HG03039 (cell line): ENCODE results near the gene PABPN1L.

ENCODE experiments used
- ATAC-seq: cut with Tn5 transposase; IDR thresholded peaks from one replicate; pipeline ENCODE4 v1.9.1; 2021; ENCODE audit warnings: mild to moderate bottlenecking, moderate library complexity; ENCODE audit not compliant: unreplicated experiment

PABPN1L gene

DNA sequence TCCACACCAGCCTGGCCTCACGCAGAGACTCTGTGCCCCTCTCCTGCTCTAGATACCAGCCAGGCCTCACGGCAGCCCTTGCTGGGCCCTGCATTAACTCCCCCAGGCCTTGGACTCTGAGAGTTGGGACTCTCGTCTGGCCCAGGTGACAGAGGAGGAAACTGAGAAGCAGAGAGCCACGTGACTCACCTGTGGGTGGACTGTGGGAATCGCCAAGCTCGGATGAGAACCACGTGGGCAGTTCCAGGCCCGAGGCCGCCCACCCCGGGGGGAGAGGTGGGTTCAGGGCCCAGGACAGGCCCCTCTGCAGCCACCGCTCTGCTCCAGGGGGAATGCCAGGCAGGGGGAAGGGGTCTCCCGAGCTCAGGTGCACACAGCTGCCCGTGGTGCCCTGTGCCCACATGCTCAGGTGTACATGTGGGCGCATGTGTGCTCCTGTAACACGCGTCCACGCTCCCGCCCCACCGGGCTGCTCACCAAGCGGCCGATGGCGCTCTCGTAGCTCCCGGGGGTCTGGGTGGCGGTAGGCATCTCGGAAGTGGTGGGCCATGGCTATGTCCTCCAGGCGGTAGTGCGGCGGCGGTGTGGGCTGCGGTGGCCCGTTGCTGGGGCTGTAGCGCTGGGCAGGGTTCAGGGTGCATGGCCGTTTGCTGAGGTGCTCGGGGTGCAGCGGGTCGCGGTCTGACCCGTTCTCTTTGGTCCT is 18.3 kb upstream of the PABPN1L start:
- no peak for ATAC-seq

GRCh38 chr16:88883946-88884345 is 17.5 kb upstream of the PABPN1L start:
- no peak for ATAC-seq

DNA sequence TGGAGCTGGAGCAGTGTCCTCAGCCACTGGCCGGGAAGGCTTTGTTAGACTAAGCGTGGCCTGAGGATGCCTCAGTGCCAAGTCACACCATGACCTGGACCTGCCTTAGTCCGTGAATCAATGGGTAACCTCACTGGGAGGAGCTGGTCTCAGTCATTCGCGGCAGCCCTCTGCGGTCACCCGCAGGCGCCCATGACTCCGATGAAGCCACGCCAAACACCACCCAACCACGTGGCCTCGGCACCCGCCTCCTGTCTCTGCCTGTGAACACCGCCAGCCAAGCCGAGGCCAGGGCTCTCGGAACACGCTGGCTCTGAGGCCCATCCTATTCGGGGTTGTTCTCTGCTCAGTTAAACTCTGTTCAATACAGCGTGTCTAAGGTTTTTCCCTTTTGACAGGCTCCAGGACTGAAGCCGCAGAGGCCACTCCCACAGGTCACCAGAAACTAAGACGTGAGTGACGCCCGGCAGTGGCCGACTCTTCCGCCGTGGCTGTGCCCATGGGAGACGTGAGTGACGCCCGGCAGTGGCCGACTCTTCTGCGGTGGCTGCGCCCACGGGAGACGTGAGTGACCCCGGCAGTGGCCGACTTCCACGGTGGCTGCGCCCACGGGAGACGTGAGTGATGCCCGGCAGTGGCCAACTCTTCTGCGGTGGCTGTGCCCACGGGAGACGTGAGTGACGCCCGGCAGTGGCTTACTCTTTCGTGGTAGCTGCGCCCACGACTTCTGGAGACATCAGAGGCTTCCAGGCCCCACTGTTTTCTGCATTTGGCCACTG is 16.8 kb upstream of the PABPN1L start:
- ATAC-seq = no peak

- ATAC-seq = no peak
Observed at GRCh38 chr16:88882358-88883030, 16.0 kb upstream of the PABPN1L start.

DNA sequence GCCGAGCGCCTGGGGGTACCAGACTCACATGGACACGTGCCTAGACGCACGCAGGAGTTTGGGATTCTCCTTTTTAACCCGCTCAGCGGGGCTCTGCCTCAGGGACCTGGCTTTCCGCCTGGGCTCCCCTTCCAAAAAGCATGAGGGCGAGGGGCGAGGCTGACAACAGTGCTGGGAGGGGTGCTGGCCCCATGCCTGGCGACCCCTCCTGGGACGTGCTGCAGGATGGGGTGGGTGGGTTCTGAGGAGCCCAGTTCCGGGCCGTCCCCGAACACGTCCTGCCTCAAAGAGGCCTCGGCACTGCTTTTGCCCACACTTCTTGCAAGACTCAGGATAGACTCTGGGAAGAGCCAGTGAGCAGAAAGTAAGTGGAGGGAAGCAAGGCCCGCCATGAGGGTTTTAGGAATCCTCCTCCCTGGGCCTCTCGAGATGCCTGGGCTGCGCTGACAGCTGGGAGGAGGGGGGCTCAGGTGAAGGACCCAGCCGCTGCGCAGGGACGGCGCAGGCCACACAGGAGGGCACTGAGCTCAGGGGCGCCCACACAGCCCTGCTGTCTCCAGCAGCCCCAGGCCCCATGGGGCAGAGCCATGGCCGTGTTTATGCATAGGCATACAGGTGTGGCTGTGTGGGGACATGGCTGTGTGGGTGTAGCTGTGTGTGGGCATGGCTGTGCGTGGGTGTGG is 15.4 kb upstream of the PABPN1L start:
- ATAC-seq = no peak

GRCh38 chr16:88881007-88881615 is 14.7 kb upstream of the PABPN1L start:
- no peak for ATAC-seq

DNA sequence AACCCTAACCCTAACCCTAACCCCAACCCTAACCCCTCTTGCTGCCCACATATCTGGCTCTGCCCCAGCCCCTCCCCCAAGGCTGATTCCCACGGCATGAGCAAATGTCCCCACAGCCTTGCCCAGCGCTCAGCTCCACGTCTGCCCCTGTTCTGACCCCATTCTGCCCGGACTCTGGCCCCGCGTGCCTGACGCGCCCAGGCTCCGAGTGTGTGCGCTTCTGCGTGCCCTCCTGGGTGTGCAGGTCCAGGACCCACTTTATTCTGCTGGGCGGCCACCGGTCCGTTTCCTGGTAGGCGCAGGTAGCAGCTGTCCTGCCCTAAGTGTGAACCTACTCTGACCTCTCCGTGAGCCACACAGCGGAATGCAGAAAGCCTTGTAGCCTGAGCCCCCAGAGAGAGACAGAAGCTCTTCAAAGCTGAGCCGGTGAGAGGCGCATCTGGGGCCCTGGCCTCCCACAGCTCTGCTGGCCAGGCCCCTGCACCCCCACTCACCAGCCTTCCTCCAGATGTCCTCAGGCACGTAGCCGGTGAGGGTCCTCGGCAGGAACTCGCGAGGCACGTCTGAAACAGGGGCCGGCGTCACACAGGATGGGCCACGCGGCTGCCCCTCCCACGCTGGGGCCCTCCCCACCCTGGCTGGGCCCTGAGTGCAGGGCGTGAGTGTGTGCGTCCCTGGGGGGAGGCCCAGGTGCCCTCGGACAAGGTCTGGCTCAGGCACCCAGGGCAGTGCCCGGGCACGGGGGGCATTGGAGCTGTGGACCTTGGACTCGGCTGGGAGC is 14.0 kb upstream of the PABPN1L start:
- no peak for ATAC-seq

DNA sequence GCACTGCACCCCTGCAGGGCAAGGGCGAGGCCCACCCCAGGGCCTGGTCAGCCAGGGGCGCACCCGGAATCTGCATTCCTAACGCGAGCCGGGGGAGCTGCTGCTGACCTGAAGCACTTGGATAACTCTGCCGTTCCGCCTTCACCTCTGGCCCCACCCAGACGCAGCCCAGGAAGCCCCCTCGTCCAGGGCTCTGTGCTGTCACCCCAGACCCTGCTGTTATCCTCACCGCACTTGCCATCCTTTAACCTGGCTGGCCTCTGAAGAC is 13.3 kb upstream of the PABPN1L start:
- no peak for ATAC-seq

DNA sequence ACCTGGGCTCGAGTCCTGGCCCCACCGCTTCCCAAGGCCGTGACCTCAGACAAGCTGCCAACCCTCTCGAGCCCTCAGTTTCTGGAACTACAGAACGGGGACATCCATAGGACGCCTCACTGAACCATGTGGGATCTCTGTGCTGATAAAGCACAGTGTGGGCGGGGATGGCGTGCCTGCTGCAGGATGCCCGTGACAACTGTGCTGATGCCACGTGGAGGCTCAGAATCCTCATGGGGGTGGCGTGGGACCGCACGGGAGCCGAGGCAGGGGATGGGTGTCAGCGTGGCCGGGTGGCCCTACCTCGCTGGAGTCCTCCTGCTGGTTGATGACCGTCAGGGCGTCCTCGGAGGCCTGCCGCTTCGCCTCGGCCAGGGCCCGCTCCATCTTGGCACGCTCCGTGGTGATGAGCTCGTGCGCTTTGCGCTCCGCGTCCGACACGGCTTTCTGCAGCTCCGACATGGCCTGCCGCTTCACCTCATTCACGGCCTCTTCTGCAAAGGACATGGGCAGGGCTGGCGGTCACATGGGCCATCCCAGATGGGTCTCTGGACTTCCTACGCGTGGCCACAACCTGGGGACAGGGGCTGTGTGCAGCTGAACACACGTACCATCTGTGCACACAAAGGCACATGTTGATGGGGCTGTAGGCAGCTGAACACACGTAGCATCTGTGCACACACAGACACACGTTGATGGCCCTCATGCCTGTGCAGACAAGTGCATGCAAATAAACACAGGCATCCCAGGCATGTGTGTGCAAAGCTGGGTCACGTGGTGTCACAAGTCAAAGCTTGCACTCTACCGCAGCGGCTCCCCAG is 12.7 kb upstream of the PABPN1L start:
- ATAC-seq = no peak

- no peak for ATAC-seq
Observed at GRCh38 chr16:88878356-88878755, 11.9 kb upstream of the PABPN1L start.

DNA sequence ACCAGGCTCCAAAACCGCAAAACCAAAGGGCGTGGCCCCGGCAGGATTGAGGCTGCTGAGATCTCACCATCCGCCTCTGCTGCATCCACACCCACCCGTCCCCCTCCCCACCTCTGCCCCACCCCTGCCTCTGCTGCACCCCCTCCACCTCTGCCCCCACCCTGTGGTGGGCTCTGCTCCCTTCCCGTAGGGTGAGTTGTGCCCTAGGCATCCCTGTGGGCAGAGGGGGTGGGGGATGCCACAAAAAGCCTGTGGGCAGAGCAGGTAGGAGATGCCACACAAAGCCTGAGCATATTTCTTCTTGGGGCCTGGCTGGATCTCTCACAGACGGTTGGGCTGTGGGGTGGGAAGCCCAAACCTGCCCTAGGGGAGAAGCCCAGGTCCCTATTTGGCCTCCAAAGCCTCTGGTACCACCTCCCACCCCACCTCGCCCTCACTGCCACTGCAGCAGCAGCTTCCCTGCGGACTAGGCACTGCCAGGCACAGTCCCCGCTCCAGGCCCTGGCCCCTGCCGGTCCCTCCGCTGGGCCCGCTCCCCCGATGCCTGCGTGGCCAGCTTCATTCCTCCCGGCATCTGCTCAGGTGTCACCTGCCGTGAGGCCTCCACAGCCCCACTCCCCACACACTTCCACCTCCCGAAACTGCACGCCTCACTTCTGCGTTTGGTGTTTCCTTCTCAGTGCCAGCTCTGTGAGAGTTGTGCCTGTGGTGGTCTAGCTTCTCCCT is 11.3 kb upstream of the PABPN1L start:
- no peak for ATAC-seq

DNA sequence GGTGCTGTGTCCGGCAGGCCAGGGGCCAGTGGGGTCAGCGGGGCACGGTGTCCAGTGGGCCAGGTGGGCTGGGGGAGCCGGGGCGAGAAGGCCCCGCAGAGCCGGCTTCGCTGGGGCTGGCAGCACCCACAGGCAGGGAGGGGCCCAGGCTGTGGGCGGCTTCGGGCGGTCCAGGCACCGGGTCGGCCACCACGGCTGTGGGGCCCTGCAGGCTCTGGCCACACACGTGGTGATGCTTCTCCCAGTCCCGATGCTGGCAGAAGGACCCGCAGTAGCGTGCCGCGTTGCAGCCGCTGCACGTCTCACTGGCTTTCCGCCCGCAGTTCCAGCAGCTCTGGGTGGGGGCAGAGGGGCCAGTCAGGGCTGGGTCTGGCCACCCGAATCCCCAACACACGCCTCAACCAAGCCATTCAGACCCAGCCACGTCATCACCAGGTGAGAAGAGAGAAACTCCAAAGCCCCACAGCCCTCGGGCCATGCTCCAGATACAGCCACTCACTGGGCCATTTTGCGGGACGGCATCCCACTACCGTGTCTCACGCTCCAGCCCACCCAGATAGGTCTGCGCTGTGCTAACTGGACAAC is 10.6 kb upstream of the PABPN1L start:
- no peak for ATAC-seq

DNA sequence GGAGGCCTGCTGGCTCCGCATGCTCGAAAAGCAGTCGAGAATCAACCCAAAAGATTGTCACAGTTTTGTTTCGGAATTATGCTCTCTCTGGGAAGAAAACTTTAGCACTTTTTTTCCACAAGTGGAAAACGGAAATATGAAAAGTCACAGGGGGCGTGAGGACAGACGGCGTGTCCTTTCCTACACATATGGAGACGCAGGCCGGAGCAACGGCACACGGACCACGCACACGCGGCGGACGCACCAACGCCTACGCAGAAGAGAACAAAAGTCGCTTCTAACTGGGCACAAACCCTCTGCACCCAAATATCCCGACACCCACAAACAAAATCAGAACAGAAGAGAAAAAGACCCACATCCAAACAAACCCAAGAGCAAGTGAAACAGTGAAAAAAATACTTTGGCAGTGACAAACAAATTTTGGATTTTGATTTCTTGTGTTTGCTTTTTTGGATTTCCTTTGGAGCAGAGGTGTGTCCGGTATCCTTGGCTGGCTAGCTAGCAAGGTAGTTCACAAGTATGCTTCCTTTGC is 9.3 kb upstream of the PABPN1L start:
- no peak for ATAC-seq

DNA sequence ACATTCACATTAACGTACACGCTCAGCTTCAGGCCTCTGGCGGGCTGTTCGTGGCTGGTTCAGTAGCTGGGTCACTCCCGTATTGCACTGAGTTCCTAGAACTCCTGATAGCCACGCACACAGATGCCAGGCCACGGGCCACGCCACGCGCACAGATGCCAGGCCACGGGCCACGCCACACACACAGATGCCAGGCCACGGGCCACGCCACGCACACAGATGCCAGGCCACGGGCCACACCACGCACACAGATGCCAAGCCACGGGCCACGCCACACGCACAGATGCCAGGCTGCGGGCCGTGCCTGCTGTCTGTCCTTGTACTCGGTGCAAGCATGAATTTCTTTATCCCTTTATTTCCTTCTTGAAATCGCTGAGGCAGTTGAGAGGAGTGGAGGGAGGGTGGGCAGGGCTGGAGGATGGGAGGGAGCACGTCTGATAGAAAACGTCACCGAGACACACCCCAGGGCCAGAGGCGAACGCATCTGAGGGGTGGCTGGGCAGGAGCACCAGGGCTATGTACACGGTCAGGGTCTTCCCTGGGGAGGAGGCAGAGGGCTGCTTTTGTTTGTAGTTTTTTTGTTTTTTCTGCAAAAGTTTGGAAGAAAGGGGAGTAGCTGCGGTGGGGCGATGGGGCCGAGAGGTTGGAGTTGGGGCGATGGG is 8.6 kb upstream of the PABPN1L start:
- no peak for ATAC-seq

DNA sequence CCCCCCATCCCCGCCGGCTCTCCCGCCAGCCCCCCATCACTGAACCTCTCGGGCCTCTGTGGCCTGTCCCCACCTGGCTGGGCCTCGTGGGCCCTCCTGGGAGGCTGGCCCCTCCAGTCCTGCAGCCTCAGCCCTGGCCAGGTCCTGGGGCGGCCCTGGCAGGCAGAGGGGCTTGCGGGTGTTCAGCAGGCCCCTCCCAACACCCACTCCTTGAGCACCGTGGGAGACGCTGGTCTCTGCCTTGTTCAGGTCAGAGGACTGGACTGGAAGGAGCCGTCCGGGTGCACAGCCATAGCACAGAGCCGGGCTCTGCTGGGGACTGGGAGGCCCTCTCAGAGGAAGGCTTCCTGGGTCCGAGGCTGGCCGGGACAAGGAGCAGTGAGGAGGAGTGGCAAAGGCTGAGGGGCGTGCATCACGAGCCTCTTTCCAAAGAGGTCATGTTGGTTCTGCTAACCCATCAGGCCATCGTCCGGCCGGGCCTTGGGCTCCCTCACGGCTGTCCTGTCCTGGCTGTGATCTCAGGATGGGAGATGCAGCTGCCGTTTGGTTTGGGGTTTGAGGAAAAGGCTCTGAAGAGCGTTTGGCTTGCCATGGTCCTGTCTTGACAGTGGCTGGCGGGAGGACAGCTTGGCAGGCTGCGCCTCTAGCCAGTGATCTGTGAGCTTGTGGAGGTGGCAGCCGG is 6.3 kb upstream of the PABPN1L start:
- no peak for ATAC-seq

GRCh38 chr16:88871730-88872416 is 5.4 kb upstream of the PABPN1L start:
- no peak for ATAC-seq

DNA sequence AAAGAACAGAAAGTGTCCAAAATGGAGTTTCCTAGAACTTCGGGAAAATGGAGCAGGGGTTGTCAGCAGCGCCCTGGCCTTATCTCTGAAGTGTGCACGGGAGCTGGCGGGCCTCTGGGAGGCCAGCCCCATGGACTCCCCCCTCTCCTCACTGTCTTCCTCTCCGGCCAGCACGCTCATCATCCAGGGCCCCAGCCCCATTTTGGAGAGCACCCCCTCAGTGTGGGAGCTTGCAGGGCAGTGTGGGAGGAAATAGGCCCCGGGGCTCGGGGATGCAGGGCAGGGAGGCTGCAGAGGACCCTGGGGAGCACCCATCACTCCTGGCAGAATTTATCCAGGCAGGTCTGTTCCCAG is 4.9 kb upstream of the PABPN1L start:
- ATAC-seq = no peak
